ENCODE data around the gene RALGPS1.

Gene RALGPS1

GRCh38 chr9:127027694-127028093 is 113.1 kb downstream of the RALGPS1 start:
- Histone ChIP-seq H4K20me1 (ENCODE audit: insufficient read depth, low read length) (no peaks in the 10 kb centered on the region), H3K36me3 (replicated peaks; ENCODE audit: low read depth, low read length) (no peaks in the 10 kb centered on the region), H3K4me1 (ENCODE audit: low read length) (no peaks in the 10 kb centered on the region), H3K27ac (ENCODE audit: low read length) (no peak overlapping the region), H2AFZ (ENCODE audit: low read depth, low read length) (no peak overlapping the region), H3K4me3 (ENCODE audit: low read length) (no peak overlapping the region), H3K27me3 (ENCODE audit: low read depth, low read length) (no peaks in the 10 kb centered on the region), H3K9ac (ENCODE audit: low read length) (no peak overlapping the region), H3K4me2 (ENCODE audit: low read length) (no peak overlapping the region), H3K79me2 (ENCODE audit: low read length) (no peaks in the 10 kb centered on the region), H3K9me3 (ENCODE audit: insufficient read depth, low read length) (no peaks in the 10 kb centered on the region)
- TF ChIP-seq EZH2phosphoT487 (IDR thresholded peaks at IDR 0.05; ENCODE audit: low read depth) = no peak
- no peak for TF ChIP-seq CTCF (IDR thresholded peaks at IDR 0.05; ENCODE audit: low read depth, low read length)

GRCh38 chr9:127029548-127029947 is 115.0 kb downstream of the RALGPS1 start:
- H3K4me3 ChIP-seq (ENCODE audit: low read length) = no peak overlapping the region
- no peaks in the 10 kb centered on the region for H3K9me3 ChIP-seq (ENCODE audit: insufficient read depth, low read length)
- no peaks in the 10 kb centered on the region for H3K27me3 ChIP-seq (ENCODE audit: low read depth, low read length)
- no peak overlapping the region for H2AFZ ChIP-seq (ENCODE audit: low read depth, low read length)
- no peaks in the 10 kb centered on the region for H3K36me3 ChIP-seq (replicated peaks; ENCODE audit: low read depth, low read length)
- H3K27ac ChIP-seq (ENCODE audit: low read length) = no peak overlapping the region
- H3K79me2 ChIP-seq (ENCODE audit: low read length) = no peaks in the 10 kb centered on the region
- no peaks in the 10 kb centered on the region for H3K4me1 ChIP-seq (ENCODE audit: low read length)
- H3K9ac ChIP-seq (ENCODE audit: low read length) = no peak overlapping the region
- no peaks in the 10 kb centered on the region for H4K20me1 ChIP-seq (ENCODE audit: insufficient read depth, low read length)
- TF ChIP-seq EZH2phosphoT487 (IDR thresholded peaks at IDR 0.05; ENCODE audit: low read depth) (no peak), CTCF (IDR thresholded peaks at IDR 0.05; ENCODE audit: low read depth, low read length) (no peak)
- H3K4me2 ChIP-seq (ENCODE audit: low read length) = no peak overlapping the region

GRCh38 chr9:127030814-127031740 is 116.5 kb downstream of the RALGPS1 start:
- TF ChIP-seq CTCF (IDR thresholded peaks at IDR 0.05; ENCODE audit: low read depth, low read length) (no peak), EZH2phosphoT487 (IDR thresholded peaks at IDR 0.05; ENCODE audit: low read depth) (no peak)
- Histone ChIP-seq H3K4me1 (ENCODE audit: low read length) (no peaks in the 10 kb centered on the region), H3K4me3 (ENCODE audit: low read length) (no peak overlapping the region), H2AFZ (ENCODE audit: low read depth, low read length) (no peak overlapping the region), H4K20me1 (ENCODE audit: insufficient read depth, low read length) (no peaks in the 10 kb centered on the region), H3K36me3 (replicated peaks; ENCODE audit: low read depth, low read length) (no peaks in the 10 kb centered on the region), H3K79me2 (ENCODE audit: low read length) (no peaks in the 10 kb centered on the region), H3K9ac (ENCODE audit: low read length) (no peak overlapping the region), H3K4me2 (ENCODE audit: low read length) (no peak overlapping the region), H3K27ac (ENCODE audit: low read length) (no peak overlapping the region), H3K27me3 (ENCODE audit: low read depth, low read length) (no peaks in the 10 kb centered on the region), H3K9me3 (ENCODE audit: insufficient read depth, low read length) (no peaks in the 10 kb centered on the region)

GRCh38 chr9:127032256-127032655 is 117.7 kb downstream of the RALGPS1 start:
- no peak overlapping the region for H3K4me2 ChIP-seq (ENCODE audit: low read length)

More at GRCh38 chr9:127032256-127032655, 117.7 kb downstream of the RALGPS1 start:
- Histone ChIP-seq H4K20me1 (ENCODE audit: insufficient read depth, low read length) (no peaks in the 10 kb centered on the region), H3K36me3 (replicated peaks; ENCODE audit: low read depth, low read length) (no peaks in the 10 kb centered on the region), H3K27me3 (ENCODE audit: low read depth, low read length) (no peaks in the 10 kb centered on the region), H3K27ac (ENCODE audit: low read length) (no peak overlapping the region), H3K79me2 (ENCODE audit: low read length) (no peaks in the 10 kb centered on the region), H3K9me3 (ENCODE audit: insufficient read depth, low read length) (no peaks in the 10 kb centered on the region), H3K9ac (ENCODE audit: low read length) (no peak overlapping the region), H2AFZ (ENCODE audit: low read depth, low read length) (no peak overlapping the region), H3K4me3 (ENCODE audit: low read length) (no peak overlapping the region), H3K4me1 (ENCODE audit: low read length) (no peaks in the 10 kb centered on the region)
- TF ChIP-seq EZH2phosphoT487 (IDR thresholded peaks at IDR 0.05; ENCODE audit: low read depth) = no peak
- no peak for TF ChIP-seq CTCF (IDR thresholded peaks at IDR 0.05; ENCODE audit: low read depth, low read length)

Measured in OCI-LY3 (cell line).